T47D (cell line): ENCODE data around the gene SPTBN4.

Experiments used
- DNase-seq, 2 experiments: peaks; one replicate each; pipeline versions ENCODE4 v3.0.0 to v3.0.0-alpha.2; 2011 to 2012; ENCODE audit warnings: low read depth in 1 of 2, low spot score in 1 of 2
- JUND ChIP-seq: IDR thresholded peaks from 2 replicates; pipeline ENCODE4 v1.6.1; 2012; ENCODE audit warnings: low read depth
- in situ Hi-C: cut with HindIII; loops from 2 replicates; pipeline ENCODE4 v1.10.0; 2016; ENCODE audit warnings: low sequenced_read_pairs, low pct_unique_long_range_greater_than_20kb

Gene SPTBN4

GRCh38 chr19:40603071-40603388 lies 136.2 kb downstream of the SPTBN4 start:
- in situ Hi-C loops = no loop called here
- DNase-seq = no peak
- TF ChIP-seq JUND = no peak

- in situ Hi-C loops = no loop called here
- DNase-seq = peak; percentile 47 to 83
- no peak for TF ChIP-seq JUND
Observed at GRCh38 chr19:40603389-40604170, 136.8 kb downstream of the SPTBN4 start.

DNA sequence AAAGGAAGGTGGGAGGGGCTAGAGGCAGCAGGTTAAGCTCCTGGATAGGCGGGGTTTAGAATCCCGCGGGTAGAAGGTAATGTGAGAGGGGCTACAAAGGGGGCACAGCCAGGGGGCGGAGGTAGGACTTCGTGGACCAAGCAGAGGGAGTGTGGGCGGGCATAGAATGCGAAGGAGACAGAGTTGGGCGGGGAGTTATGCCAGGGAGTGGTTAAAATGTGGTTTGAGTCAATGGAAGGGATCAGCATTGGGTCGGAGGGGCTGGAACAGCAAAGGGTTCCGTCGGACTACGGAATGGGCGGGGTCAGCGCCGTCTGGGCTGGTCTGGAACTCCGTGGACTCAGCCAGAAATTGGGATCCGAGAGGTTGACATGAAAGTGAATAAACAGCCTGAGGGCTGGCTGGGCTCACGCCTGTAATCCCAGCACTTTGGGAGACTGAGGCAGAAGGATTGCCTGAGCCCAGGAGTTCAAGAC lies 137.4 kb downstream of the SPTBN4 start:
- in situ Hi-C loops = no loop called here
- no peak for TF ChIP-seq JUND
- DNase-seq = peak in 1 of 2 experiments; percentile 99

- TF ChIP-seq JUND = no peak
- in situ Hi-C loops = no loop called here
- DNase-seq = peak in 1 of 2 experiments; percentile 77
Observed at GRCh38 chr19:40604647-40605215, 137.9 kb downstream of the SPTBN4 start.

DNA sequence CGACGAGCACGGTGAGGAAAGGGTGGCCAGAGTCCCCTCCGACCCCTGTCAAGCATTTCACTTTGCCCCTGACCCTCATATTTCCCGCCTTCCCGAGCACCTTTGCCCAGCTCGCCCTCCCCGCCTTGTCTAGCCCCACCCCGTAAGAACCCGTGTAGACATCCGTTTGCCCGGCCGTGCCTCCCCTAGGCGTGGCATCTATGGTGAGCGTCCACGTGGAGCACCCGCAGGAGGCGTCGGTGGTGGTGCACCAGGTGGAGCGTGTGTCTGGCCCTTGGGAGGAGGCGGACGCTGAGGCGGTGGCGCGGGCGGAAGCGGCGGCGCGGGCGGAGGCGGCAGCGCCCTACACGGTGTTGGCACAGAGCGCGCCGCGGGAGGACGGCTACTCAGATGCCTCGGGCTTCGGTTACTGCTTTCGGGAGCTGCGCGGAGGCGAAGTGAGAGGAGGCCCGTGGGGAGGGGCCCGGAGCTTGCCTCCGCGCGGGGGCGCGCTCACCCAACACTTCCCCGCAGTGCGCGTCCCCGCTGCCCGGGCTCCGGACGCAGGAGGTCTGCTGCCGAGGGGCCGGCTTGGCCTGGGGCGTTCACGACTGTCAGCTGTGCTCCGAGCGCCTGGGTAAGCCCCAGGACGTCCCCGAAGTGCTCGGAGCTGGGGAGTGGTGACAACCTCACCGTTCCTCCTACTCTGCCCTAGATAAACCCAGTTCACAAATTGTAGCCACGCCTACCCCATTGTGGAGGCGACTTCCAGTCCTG lies 138.6 kb downstream of the SPTBN4 start:
- no peak for TF ChIP-seq JUND
- in situ Hi-C loops = no loop called here
- DNase-seq = peak; percentile 89 to 96

DNA sequence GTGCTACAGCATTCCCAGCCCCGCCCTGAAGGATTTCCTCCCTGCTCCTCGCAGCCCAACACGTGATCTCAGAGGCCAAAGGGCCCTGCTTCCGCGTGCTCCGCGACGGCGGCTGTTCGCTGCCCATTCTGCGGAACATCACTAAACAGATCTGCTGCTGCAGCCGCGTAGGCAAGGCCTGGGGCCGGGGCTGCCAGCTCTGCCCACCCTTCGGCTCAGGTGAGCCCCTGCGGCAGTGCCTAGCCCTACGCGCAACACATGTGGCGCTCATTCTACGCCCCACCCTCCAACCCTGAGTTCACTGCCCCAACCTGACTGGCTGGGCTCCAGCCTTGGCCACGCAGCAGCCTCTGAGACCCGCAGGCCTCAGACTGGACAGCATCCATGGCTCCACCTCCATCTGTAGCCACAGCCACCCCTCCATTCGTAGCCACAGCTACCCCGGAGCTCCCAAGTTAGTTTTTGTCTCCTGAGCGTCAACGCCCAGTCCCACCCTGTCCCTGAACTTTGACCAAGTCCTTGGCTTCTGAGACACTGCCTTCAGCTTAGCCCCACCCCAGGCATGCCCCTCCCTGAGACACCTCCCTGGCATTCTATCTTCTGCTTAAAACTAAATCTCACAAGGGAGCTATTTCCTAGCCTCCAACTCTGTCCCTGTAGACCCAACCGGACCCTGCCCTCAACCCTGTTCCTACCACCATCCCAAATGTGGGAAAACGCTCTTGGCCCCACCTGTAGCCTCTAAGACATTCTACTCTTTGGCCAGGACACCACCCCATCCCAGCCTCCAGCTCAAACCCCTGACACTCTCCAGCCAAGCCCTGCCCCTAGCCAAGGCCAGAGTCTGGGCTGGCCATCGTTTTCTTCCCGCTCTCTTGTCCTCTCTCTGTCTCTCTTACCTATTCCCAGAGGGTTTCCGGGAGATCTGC lies 140.8 kb downstream of the SPTBN4 start:
- in situ Hi-C loops = no loop called here
- no peak for TF ChIP-seq JUND
- no peak for DNase-seq

- no peak for DNase-seq
- TF ChIP-seq JUND = no peak
- in situ Hi-C loops = no loop called here
Observed at GRCh38 chr19:40608240-40608621, 141.4 kb downstream of the SPTBN4 start.

DNA sequence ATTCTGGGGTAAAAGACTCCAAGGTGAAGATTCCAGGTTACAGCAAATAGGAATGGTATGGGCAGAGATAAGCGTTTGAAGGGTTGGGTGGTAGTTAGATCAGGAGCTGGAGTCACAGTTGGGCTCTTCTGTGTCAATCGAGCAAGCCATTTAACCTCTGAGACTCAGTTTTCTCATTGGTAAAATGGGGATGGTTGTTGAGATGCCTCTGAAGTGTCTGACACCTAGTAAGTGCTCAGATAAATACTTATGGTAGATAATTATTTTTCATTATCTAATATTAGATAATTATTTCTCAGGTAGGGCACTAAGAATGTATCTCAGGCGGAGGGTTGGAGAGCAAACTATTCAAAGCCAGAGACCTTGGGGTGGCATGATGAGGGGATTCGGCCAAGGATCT lies 142.2 kb downstream of the SPTBN4 start:
- DNase-seq = no peak
- no peak for TF ChIP-seq JUND
- in situ Hi-C loops = no loop called here

DNA sequence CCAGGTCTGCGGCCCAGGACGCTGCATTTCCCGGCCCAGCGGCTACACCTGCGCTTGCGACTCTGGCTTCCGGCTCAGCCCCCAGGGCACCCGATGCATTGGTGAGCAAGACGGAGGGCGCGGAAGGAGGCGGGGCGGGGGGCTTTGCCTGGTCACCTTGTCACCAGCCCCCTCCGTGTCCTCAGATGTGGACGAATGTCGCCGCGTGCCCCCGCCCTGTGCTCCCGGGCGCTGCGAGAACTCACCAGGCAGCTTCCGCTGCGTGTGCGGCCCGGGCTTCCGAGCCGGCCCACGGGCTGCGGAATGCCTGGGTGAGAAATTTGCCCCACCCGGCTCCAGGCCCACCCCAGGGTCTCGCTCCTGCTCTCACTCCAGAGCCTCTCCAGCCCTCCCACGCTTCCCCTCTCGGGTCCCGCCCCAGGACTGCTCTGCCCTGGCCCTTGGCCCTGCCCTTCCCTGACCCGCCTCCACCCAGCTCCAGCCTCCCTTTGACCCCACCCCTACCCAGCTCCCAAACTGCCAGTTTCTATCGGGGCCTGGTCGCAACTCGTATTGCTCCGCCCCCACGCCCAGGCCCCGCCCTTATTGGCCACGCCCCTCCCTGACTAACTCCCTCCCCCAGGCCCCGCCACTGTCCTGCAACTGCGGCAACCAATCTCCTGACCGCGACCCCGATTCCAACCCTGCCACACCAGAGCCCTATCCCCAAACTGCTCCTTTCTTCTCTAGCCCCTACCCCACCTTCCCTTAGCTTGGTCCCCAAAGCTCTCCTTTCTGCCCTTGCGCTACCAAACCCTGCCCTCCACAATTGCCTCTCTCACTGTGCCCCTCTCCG lies 143.0 kb downstream of the SPTBN4 start:
- DNase-seq = peak; percentile 92 to 97
- TF ChIP-seq JUND = no peak
- in situ Hi-C loops = no loop called here

DNA sequence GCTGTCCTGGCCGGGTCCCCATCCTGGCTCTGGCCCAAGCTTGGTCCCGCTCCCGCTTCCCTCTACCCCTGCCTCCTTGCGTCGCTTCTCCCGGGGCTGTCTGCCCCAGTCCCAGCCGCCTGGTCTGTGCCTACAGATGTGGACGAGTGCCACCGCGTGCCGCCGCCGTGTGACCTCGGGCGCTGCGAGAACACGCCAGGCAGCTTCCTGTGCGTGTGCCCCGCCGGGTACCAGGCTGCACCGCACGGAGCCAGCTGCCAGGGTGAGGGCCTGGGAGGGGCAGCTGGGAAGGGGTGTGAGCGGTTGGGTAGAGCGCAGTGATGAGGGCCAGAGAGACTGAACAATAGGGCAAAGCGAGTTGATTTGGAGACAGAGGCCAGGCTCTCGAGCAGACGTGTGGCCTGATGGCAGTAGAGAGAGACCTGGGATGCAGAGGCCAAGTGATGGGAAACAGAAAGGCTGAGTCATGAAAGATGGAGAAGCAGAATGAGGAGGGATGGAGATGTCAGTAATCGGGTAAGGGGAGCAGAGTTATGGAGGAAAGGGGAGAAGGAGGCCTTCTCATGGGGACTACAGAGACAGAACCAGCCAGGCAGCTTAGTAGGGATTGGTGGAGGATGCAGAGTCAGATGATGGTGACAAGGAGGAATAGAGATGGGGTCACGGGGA lies 143.7 kb downstream of the SPTBN4 start:
- DNase-seq = peak; percentile 60 to 66
- in situ Hi-C loops = no loop called here
- TF ChIP-seq JUND = no peak

- in situ Hi-C loops = no loop called here
- DNase-seq = no peak
Observed at GRCh38 chr19:40611096-40611495, 144.3 kb downstream of the SPTBN4 start.

More at GRCh38 chr19:40611096-40611495, 144.3 kb downstream of the SPTBN4 start:
- no peak for TF ChIP-seq JUND
